NCI-H82 (cell line): ENCODE data around the gene ZER1.
A peak's percentile ranks its signal among the peaks of the same experiment; 100 is the strongest.
"Not testable (repeated sequence)": the region's sequence is repeated elsewhere in the genome, so short reads cannot be mapped to it uniquely, and the experiment has no call there.

Experiments used
- DNase-seq: peaks from one replicate; lab custom pipeline; 2025; lab: John Stamatoyannopoulos, UW

Gene ZER1

DNA sequence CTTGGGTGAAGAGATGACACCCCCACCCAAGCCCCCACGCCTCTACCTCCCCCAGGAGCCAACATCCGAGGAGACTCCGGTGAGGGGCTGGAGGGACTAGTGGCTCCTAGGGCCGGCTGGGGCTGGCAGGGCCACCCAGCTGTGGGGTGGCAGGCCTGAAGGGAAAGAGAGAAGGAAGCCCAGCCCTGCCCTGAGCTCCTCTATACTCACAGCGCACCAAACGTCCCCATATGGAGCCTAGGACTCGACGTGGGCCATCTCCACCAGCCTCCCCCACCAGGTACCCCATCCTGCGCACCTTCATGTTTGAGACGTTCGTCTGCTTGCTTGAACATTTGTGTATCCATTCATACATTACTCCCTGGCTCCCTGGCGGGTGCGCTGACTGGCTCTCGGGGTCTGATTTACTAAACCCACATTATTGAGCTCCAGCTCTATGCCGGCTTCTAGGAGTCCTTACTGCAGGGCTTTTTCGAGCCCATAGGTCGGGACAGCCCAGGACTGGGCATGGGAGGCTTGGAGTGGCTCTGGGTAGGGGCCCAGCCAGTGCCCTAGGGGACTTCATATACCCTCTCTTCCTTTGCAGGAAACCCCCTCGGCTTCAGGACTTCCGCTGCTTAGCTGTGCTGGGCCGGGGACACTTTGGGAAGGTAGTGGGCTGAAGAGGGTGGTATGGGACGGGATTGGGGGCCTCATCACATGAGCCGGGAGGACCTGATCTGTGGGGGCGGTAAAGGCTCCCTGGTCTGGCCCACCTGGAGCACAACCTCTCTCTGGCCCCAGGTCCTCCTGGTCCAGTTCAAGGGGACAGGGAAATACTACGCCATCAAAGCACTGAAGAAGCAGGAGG, 56.9 kb downstream of the ZER1 start:
- DNase-seq, result no peak

DNA sequence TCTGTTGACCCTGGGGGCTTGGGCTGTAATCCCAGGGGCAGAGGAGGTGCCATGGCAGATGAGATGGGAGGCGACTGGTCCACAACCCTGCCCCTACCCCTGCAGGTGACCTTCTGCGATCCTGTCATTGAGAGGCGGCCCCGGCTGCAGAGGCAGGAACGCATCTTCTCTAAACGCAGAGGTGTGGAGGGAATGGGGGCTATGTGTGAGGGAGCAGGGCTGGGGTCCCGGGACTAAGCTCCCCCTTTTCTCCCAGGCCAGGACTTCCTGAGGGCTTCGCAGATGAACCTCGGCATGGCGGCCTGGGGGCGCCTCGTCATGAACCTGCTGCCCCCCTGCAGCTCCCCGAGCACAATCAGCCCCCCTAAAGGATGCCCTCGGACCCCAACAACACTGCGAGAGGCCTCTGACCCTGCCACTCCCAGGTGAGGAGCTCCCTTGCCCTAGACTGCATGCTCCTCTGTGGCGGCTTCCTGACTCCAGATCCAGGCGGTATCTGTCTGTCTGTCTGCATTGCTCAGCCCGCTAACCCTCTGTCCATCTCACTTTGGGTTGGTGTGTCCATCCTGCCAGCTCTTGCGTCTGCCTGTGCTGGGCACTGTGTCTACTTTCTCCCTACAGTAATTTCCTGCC, 57.7 kb downstream of the ZER1 start:
- DNase-seq, result no peak

- no peak for DNase-seq
Measured at GRCh38 chr9:128713411-128713780, 58.3 kb downstream of the ZER1 start.

GRCh38 chr9:128712451-128713410, 59.0 kb downstream of the ZER1 start:
- no peak for DNase-seq

GRCh38 chr9:128707446-128707845, 64.3 kb downstream of the ZER1 start:
- DNase-seq, result no peak

GRCh38 chr9:128706671-128707381, 64.9 kb downstream of the ZER1 start:
- DNase-seq, result no peak

DNA sequence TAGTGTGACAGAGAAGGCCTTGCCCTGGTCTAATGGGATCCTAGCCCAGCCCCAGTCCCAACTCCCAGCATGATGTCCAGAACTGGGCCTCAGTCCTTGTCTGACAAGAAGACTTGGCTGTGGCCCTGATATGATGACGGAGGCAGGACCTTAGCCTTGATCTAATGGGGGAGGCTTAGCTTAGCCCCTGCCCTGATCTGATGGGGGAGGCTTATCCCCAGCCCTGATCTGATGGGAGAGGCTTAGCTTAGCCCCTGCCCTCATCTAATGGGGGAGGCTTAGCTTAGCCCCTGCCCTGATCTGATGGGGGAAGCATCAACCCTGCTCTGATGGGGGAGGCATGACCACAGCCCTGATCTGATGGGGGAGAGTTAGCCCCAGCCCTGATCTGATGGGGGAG, 65.7 kb downstream of the ZER1 start:
- peak; percentile 31 for DNase-seq

DNA sequence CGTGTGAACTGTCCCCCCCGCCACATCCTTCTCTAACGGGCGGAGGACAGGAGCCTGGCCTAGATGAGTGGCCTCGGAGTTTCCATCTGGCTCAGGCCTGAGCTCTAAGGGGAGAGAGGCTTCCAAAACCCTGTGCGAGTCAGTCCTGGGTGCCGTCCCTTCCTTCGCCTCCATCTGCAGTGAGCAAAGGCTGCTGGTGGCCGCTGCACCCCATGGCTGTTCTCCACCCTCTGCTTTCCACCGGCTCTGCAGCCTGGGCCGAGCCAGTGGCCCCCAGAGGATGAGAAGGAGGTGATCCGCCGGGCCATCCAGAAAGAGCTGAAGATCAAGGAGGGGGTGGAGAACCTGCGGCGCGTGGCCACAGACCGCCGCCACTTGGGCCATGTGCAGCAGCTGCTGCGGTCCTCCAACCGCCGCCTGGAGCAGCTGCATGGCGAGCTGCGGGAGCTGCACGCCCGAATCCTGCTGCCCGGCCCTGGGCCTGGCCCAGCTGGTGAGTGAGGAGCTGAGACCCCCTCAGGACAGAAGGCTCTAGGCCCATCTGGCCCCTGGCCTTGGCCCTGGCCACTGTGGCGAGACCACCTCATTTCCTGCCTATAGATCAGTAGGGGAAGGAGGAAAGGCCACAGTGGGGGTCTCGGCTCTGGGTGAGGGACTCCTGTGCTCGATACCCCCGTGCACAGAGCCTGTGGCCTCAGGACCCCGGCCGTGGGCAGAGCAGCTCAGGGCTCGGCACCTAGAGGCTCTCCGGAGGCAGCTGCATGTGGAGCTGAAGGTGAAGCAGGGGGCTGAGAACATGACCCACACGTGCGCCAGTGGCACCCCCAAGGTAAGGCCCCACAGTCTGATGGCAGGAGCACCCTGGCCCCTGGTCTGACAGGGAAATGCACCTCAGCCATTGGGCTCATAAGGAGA, 66.4 kb downstream of the ZER1 start:
- no peak for DNase-seq

GRCh38 chr9:128704356-128704670, 67.4 kb downstream of the ZER1 start:
- DNase-seq, result no peak

DNA sequence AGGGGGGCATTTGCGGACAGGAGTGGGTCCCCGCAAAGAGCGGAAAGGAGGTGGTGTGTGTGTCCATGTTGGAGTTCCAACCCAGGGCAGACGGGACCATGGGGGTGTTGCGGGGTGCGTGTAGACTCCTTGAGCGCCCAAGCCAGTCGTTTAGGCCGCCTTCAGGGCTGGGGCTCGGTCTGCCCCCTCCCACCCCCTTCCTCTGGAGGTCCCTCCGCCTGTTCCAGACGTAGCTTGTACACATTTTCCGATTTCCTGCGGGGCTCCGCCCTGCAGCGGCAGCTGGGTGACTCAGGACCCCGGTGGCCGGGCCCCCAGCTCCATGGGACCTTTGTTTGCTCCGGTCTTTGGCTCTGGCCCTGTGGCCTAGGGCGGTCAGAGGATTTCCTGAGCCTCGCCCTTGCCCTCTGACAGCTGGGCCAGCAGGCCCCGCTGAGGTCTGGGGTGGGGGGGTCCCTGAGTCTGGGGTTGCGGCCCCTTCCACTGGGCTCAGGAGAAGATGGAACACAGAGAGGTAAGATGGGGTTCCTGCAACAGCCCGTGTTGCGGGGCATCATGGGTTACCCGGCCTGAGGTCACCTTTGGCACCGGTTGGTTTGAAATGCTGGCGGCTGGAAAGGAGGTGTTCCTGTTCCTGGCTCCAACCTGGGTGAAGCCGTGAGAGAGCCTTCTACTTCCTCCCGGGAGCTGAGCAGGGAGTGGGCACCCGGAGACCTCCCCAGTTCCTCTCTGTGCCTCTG, 67.9 kb downstream of the ZER1 start:
- DNase-seq, result no peak

DNA sequence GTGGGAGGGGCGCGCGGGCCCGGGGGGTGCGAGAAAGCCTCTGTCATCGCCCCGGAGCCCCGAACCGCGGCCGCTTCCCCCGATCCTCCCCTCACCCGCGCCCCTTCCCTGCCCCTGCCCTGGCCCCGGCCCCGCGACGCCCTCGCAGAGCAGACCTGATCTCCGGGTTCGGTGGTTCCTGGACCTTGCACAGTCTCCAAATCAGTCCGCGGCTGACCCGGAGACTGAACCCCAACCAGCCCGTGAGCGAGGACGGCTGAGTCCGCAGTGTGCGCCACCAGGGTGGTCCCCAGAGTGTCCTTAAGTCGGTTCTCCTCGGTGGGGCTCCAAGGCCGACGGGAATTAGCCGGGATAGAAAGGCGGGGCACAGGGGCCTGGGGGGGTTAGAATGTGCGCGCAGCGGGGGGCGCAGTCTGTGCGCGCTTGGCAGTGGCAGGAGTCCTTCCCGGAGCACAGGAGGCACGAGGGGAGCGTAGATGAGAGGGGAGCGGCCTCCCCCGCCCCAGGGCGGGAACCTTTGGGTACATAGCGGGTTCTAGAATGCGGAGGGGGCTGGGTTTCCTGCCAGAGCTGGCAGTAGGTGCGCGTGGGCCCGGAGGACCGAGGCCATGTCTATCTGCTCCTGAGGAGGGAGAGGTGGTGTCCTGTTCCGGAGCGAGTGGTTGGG, 68.6 kb downstream of the ZER1 start:
- DNase-seq, result peak; percentile 66

DNA sequence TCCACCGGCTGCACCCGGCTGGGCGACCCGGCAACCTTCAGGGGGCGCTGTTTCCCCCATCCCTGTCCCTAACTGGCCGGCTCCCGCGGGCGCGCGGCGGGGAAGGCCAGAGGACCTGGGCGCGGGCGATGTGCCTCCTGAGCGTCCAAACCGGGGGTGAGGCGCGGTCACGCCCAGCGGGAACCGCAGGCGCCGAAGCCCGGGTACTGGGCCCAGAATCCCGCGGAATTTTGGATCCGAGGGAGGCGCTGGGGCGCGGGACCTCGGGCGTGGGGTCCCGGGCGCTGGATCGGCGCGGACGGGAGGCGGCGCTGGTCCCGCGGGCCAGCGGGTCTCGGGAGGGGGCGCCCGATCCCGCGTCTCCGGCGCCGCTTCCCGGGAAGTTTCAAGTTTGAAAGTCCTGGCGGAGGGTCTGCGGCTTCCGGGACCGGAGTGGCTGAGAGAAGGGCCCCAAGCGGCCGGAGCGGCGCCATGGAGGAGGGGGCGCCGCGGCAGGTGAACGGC, 69.2 kb downstream of the ZER1 start, which contains the start of gene PKN3:
TSS of gene PKN3 (plus strand) at position 59 of the 504 bp plus-strand sequence. CDS start at position 472, 413 bp downstream.
- DNase-seq, result peak; percentile 93

DNA sequence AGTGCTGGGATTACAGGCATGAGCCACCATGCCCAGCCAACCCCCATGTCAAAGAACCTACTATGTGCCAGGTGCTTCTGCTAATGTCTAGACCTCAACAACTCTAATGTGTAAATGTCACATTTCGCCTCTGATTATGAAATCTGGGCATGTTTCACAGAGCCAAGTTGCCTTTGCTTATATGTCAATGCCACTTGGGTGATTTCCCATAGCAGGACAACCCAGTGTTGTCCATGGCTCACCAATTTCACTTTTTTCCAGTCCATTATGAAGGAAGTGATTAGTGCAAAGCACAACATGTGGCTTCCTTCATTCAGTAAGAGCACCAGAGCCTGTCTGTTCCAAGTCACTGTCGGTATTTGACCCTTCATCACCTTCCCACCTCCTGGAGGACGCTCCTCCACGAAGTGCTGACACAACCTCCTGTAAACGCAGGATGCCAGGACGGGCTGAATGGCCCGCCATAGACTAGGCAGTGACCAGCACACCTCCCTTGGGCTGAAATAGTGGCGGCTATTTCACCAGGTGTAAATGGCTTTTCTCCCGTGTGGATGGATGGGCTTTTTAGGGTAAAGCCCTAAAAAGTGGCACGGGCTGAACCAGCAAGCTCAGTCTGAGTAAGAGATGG, 70.4 kb downstream of the ZER1 start:
- no peak for DNase-seq

DNA sequence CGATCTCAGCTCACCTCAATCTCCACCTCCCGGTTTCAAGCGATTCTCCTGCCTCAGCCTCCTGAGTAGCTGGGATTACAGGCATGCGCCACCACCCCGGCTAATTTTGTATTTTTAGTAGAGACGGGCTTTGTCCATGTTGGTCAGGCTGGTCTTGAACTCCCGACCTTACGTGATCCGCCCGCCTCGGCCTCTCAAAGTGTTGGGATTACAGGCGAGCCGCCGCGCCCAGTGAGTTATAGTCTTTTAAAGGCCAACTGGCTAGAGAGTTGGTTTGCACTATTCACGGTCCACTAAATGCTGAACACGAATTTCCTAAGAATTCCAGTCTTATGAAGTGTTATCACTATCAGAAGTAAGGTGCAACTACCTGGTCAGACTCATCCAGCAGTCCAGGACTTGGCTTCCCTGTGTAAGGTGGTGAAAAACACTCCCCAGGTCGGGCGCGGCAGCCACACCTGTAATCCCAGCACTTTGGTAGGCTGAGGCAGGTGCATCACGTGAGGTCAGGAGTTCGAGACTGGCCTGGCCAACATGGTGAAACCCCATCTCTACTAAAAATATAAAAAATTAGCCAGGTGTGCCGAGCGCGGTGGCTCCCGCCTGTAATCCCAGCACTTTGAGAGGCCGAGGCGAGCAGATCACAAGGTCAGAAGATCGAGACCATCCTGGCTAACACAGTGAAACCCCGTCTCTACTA, 72.5 kb downstream of the ZER1 start:
- DNase-seq, result not testable (repeated sequence)

DNA sequence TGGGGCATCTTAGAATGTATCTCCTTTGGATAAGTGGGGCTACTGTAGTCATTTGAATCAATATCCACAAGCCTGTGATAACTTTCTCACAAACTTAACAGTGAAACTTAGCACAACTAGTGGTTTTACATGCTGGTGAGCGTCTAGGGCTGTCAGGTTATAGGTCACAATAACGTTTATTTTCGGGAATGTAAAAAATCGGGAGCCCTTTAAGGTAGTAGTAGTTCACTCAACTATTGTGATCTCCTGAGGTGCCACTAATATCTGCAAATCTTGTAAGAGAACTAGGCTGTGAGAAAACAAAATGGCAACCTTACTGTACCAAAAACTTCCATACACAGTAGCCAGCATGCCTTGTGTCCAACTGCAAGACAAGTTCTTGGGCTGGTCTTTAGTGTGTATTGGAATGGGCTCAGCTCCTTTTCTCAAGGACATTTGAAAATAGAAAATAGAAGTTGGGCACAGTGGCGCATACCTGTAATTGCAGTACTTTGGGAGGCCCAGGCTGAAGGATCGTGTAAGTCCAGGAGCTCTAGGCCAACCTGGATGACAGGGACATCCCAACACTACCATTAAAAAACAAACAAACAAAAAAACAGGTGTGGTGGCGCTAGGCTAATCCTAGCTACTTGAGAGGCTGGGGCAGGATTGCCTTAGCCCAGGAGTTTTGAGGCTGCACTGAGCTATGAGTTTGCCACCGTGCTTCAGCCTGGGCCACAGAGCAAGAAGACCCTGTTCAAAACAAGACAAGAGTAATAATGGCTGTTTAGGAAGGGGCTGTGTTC, 74.6 kb downstream of the ZER1 start:
- DNase-seq, result peak; percentile 45

DNA sequence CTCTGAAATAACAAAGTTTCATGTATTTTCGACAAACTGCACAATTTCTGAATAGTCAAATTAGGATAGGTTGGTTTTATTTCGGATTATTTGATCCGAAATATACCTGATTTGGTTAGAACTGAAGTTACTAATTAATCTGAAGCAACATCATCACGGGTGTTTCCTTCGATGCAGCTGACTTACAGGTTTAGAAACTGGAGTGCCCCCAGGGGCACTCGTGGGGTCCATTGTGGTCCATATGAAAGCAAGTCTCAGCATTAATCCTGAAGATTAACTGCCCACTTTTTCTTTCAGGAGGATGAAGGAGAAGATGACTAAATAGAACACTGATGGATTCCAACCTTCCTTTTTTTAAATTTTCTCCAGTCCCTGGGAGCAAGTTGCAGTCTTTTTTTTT, 77.4 kb downstream of the ZER1 start:
- no peak for DNase-seq

GRCh38 chr9:128693738-128694137, 78.0 kb downstream of the ZER1 start:
- DNase-seq, result not testable (repeated sequence)
